ENCODE results near the gene GPD2.

The GPD2 gene

GRCh38 chr2:156447761-156448160, 11.6 kb downstream of the GPD2 start:
- peaks cover 6% of the 10 kb centered on the region for H3K9me3 ChIP-seq (ENCODE audit: insufficient read depth, low read length, severe bottlenecking)
- no peaks in the 10 kb centered on the region for H4K20me1 ChIP-seq (ENCODE audit: insufficient read depth, low read length)
- no peak overlapping the region for H3K4me3 ChIP-seq (ENCODE audit: low read depth in 1 of 2, low read length in 2 of 2)
- H3K9ac ChIP-seq (ENCODE audit: low read depth, low read length) = no peak overlapping the region
- DNase-seq (no peak), ATAC-seq (ENCODE audit: insufficient read depth, low read depth) (no peak)
- no peaks in the 10 kb centered on the region for H3K79me2 ChIP-seq (ENCODE audit: insufficient read depth, low read length)
- H3K27ac ChIP-seq (ENCODE audit: low read length) = no peak overlapping the region
- no peaks in the 10 kb centered on the region for H3K4me1 ChIP-seq (ENCODE audit: insufficient read depth, low read length)
- H2AFZ ChIP-seq (ENCODE audit: low read depth, low read length) = no peak overlapping the region
- no peak overlapping the region for H3K4me2 ChIP-seq (ENCODE audit: insufficient read depth, low read length)
- H3K27me3 ChIP-seq (ENCODE audit: insufficient read depth, low read length, poor library complexity) = no peaks in the 10 kb centered on the region
- no peaks in the 10 kb centered on the region for H3K36me3 ChIP-seq (ENCODE audit: insufficient read depth, low read length)
- TF ChIP-seq, protein P1, sequence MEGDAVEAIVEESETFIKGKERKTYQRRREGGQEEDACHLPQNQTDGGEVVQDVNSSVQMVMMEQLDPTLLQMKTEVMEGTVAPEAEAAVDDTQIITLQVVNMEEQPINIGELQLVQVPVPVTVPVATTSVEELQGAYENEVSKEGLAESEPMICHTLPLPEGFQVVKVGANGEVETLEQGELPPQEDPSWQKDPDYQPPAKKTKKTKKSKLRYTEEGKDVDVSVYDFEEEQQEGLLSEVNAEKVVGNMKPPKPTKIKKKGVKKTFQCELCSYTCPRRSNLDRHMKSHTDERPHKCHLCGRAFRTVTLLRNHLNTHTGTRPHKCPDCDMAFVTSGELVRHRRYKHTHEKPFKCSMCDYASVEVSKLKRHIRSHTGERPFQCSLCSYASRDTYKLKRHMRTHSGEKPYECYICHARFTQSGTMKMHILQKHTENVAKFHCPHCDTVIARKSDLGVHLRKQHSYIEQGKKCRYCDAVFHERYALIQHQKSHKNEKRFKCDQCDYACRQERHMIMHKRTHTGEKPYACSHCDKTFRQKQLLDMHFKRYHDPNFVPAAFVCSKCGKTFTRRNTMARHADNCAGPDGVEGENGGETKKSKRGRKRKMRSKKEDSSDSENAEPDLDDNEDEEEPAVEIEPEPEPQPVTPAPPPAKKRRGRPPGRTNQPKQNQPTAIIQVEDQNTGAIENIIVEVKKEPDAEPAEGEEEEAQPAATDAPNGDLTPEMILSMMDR (IDR thresholded peaks at IDR 0.05; ENCODE audit: borderline replicate concordance, extremely low read depth, low read length, poor library complexity, severe bottlenecking) = no peak
- no peak for TF ChIP-seq EZH2 (IDR thresholded peaks at IDR 0.05; ENCODE audit: borderline replicate concordance, low read depth, low read length, severe bottlenecking)

- ATAC-seq (ENCODE audit: insufficient read depth, low read depth) = no peak
- DNase-seq = no peak
- Histone ChIP-seq H3K36me3 (ENCODE audit: insufficient read depth, low read length) (no peaks in the 10 kb centered on the region), H3K9ac (ENCODE audit: low read depth, low read length) (no peak overlapping the region), H3K27me3 (ENCODE audit: insufficient read depth, low read length, poor library complexity) (no peaks in the 10 kb centered on the region), H3K4me2 (ENCODE audit: insufficient read depth, low read length) (no peak overlapping the region), H3K4me3 (ENCODE audit: low read depth in 1 of 2, low read length in 2 of 2) (no peak overlapping the region), H3K27ac (ENCODE audit: low read length) (no peak overlapping the region), H4K20me1 (ENCODE audit: insufficient read depth, low read length) (no peaks in the 10 kb centered on the region), H3K4me1 (ENCODE audit: insufficient read depth, low read length) (no peaks in the 10 kb centered on the region), H2AFZ (ENCODE audit: low read depth, low read length) (no peak overlapping the region), H3K9me3 (ENCODE audit: insufficient read depth, low read length, severe bottlenecking) (peaks cover 7% of the 10 kb centered on the region), H3K79me2 (ENCODE audit: insufficient read depth, low read length) (no peaks in the 10 kb centered on the region)
- no peak for TF ChIP-seq EZH2 (IDR thresholded peaks at IDR 0.05; ENCODE audit: borderline replicate concordance, low read depth, low read length, severe bottlenecking)
- TF ChIP-seq, protein P1 (IDR thresholded peaks at IDR 0.05; ENCODE audit: borderline replicate concordance, extremely low read depth, low read length, poor library complexity, severe bottlenecking) = no peak
Measured at GRCh38 chr2:156448766-156449165, 12.6 kb downstream of the GPD2 start.

- H3K9me3 ChIP-seq (ENCODE audit: insufficient read depth, low read length, severe bottlenecking) = peaks cover 7% of the 10 kb centered on the region
- no peaks in the 10 kb centered on the region for H3K79me2 ChIP-seq (ENCODE audit: insufficient read depth, low read length)
- ATAC-seq (ENCODE audit: insufficient read depth, low read depth) = no peak
- no peak overlapping the region for H3K27ac ChIP-seq (ENCODE audit: low read length)
- TF ChIP-seq, protein P1 (IDR thresholded peaks at IDR 0.05; ENCODE audit: borderline replicate concordance, extremely low read depth, low read length, poor library complexity, severe bottlenecking) = no peak
- no peak for TF ChIP-seq EZH2 (IDR thresholded peaks at IDR 0.05; ENCODE audit: borderline replicate concordance, low read depth, low read length, severe bottlenecking)
- no peak overlapping the region for H3K4me2 ChIP-seq (ENCODE audit: insufficient read depth, low read length)
- no peaks in the 10 kb centered on the region for H3K4me1 ChIP-seq (ENCODE audit: insufficient read depth, low read length)
- no peaks in the 10 kb centered on the region for H4K20me1 ChIP-seq (ENCODE audit: insufficient read depth, low read length)
- no peaks in the 10 kb centered on the region for H3K36me3 ChIP-seq (ENCODE audit: insufficient read depth, low read length)
- H3K9ac ChIP-seq (ENCODE audit: low read depth, low read length) = no peak overlapping the region
- H3K27me3 ChIP-seq (ENCODE audit: insufficient read depth, low read length, poor library complexity) = no peaks in the 10 kb centered on the region
- no peak for DNase-seq
- H3K4me3 ChIP-seq (ENCODE audit: low read depth in 1 of 2, low read length in 2 of 2) = no peak overlapping the region
- H2AFZ ChIP-seq (ENCODE audit: low read depth, low read length) = no peak overlapping the region
Measured at GRCh38 chr2:156452971-156453370, 16.8 kb downstream of the GPD2 start.

All from DND-41 (cell line).